ENCODE measurements around the gene SERPINE1. TPM values are rescaled to one million over a fixed set of nuclear protein-coding genes. Genes with fewer than 3 reads are reported as not detected.

SERPINE1 gene
- total and polyA plus RNA-seq, 2 of the 8 experiments (the other 6 are each of a cell fraction or from before 2014, with no cell fraction given), result 3.7 to 5.6 TPM

GRCh38 chr7:101175664-101176063 is 48.8 kb downstream of the SERPINE1 start:
- Histone ChIP-seq H2BK120ac (replicated peaks; ENCODE audit: low read depth, low read length) (no peak overlapping the region), H3K4me3 (ENCODE audit: extremely low read depth in 1 of 4, insufficient read depth in 2 of 4, low read depth in 3 of 4, low read length in 4 of 4) (no peak overlapping the region), H3K79me1 (ENCODE audit: low read depth, low read length) (no peaks in the 10 kb centered on the region), H3K4ac (replicated peaks; ENCODE audit: insufficient read length, low read depth, low read length) (no peak overlapping the region), H2BK15ac (ENCODE audit: low read length) (no peak overlapping the region), H4K8ac (ENCODE audit: extremely low read depth, insufficient read depth, low read length) (no peak overlapping the region), H2AFZ (ENCODE audit: low read length) (no peak overlapping the region), H3K36me3 (ENCODE audit: control insufficient read depth in 2 of 4, insufficient read depth in 4 of 4, low read length in 3 of 4) (no peaks in the 10 kb centered on the region), H4K91ac (replicated peaks; ENCODE audit: insufficient read length, low read length) (no peak overlapping the region), H3K56ac (replicated peaks; ENCODE audit: insufficient read length, low read depth, low read length) (no peak overlapping the region), H3K4me1 (replicated peaks in 1 of 4; ENCODE audit: control insufficient read depth in 3 of 4, insufficient read depth in 4 of 4, low read length in 3 of 4) (peaks cover 0 to 34% (median 24%) of the 10 kb centered on the region in 4 experiments; a peak in 6 of 7 replicates), H3K23ac (ENCODE audit: insufficient read length) (no peak overlapping the region), H3K27ac (ENCODE audit: low read depth, low read length) (no peak overlapping the region), H2BK20ac (ENCODE audit: low read length) (no peak overlapping the region), H3K27me3 (replicated peaks in 1 of 4; ENCODE audit: control insufficient read depth in 3 of 4, extremely low read depth in 1 of 4, insufficient read depth in 3 of 4, low read length in 3 of 4) (peaks cover 56 to 99% (median 88%) of the 10 kb centered on the region in 4 experiments), H2BK12ac (ENCODE audit: low read depth, low read length) (no peak overlapping the region), H3K9me3 (ENCODE audit: insufficient read depth in 2 of 2, low read depth in 1 of 2, low read length in 1 of 2) (no peaks in the 10 kb centered on the region), H2BK5ac (ENCODE audit: low read depth, low read length) (no peak overlapping the region), H2AK5ac (ENCODE audit: low read depth, low read length) (no peak overlapping the region), H3K79me2 (ENCODE audit: control insufficient read depth in 1 of 2, insufficient read depth in 2 of 2, low read length in 2 of 2) (no peaks in the 10 kb centered on the region), H3K18ac (ENCODE audit: extremely low read depth, low read length) (no peak overlapping the region), H3K14ac (ENCODE audit: insufficient read length) (no peak overlapping the region), H3K23me2 (ENCODE audit: low read depth, low read length) (peaks cover 33% of the 10 kb centered on the region), H4K5ac (ENCODE audit: insufficient read length, low read depth, low read length) (no peak overlapping the region), H3K9ac (replicated peaks in 1 of 4; ENCODE audit: extremely low read depth in 1 of 4, low read depth in 3 of 4, low read length in 3 of 4) (no peak overlapping the region), H3K4me2 (ENCODE audit: insufficient read depth in 1 of 2, low read depth in 2 of 2, low read length in 2 of 2) (no peak overlapping the region), H4K20me1 (replicated peaks in 1 of 2; ENCODE audit: control insufficient read depth in 1 of 2, insufficient read depth in 2 of 2, low read length in 2 of 2) (peaks cover 0 to 7% of the 10 kb centered on the region in 2 experiments)
- ChIA-PET POLR2A (ENCODE audit: partially characterized antibody) (no interaction called here), CTCF (ENCODE audit: partially characterized antibody) (interaction anchor here (1.0 to 6.0 kb wide), 8 partner anchors 10 to 107 kb away, joined by 3 to 90 read pairs (median 6); partner anchors contain the start of gene VGF)
- DNase-seq (ENCODE audit: low read depth in 1 of 2, low spot score in 2 of 2) (no peak), FAIRE-seq (no peak)
- WGBS, 2 experiments (ENCODE audit: extremely low coverage in 1 of 2, insufficient coverage in 1 of 2, insufficient read length in 1 of 2, insufficient replicate concordance in 2 of 2, low coverage in 1 of 2, low lambda C conversion rate in 2 of 2, missing lambda C conversion rate in 1 of 2), result 37% methylated on average over 2 of the region's 3 CpGs; no CpG with 5 or more reads in 1 of the 2 experiments
- TF ChIP-seq EZH2 (IDR thresholded peaks at IDR 0.05; ENCODE audit: low read depth, low read length, severe bottlenecking) (no peak), FOSL1 (IDR thresholded peaks at IDR 0.05; ENCODE audit: insufficient read depth, low read depth, low read length) (no peak), NANOG (IDR thresholded peaks at IDR 0.05; ENCODE audit: insufficient read depth, low read depth, low read length, poor library complexity, severe bottlenecking) (no peak), TAF1 (IDR thresholded peaks at IDR 0.05; ENCODE audit: low read depth, low read length) (no peak), SIX5 (IDR thresholded peaks at IDR 0.05; ENCODE audit: low read depth, low read length) (no peak), HDAC2 (IDR thresholded peaks at IDR 0.05; ENCODE audit: borderline replicate concordance in 1 of 2, low read depth in 2 of 2, low read length in 2 of 2) (no peak), EGR1 (IDR thresholded peaks at IDR 0.05; ENCODE audit: borderline replicate concordance, low read depth, low read length) (no peak), POLR2AphosphoS5 (IDR thresholded peaks at IDR 0.05; ENCODE audit: low read depth, low read length) (no peak)

Data from H1 (cell line).